GM23338 (cell line): ENCODE data around the gene OR2V2. TPM values are rescaled to one million over a fixed set of nuclear protein-coding genes. Genes with fewer than 3 reads are reported as not detected.

Experiments
- ATAC-seq: fragments of 200-7000 bp; cut with Tn5 transposase; 3 replicates; pipeline ENCODE4 v1.9.1; 2020
- DNase-seq: peaks from one replicate; pipeline ENCODE4 v3.0.0-alpha.2; 2015; ENCODE audit warnings: low spot score
- H2AFZ ChIP-seq: fragments of 200-600 bp; sonication (generic); 2 replicates; pipeline ENCODE4 v1.8.0; 2016; ENCODE audit warnings: antibody characterized with exemption, mild to moderate bottlenecking, moderate library complexity
- H3F3A ChIP-seq: fragments of 200-600 bp; sonication (generic); replicated peaks from 2 replicates; pipeline ENCODE4 v1.8.0; 2017; ENCODE audit warnings: antibody characterized with exemption, mixed run types, low read depth
- H3K27ac ChIP-seq: fragments of 200-600 bp; sonication (generic); 2 replicates; pipeline ENCODE4 v1.6.1; 2016; ENCODE audit warnings: low read depth
- H3K27me3 ChIP-seq: fragments of 200-600 bp; sonication (generic); 2 replicates; pipeline ENCODE4 v1.8.0; 2016; ENCODE audit warnings: mild to moderate bottlenecking, mixed run types, moderate library complexity; ENCODE audit not compliant: insufficient read depth
- H3K36me3 ChIP-seq: fragments of 200-600 bp; sonication (generic); 2 replicates; pipeline ENCODE4 v1.8.0; 2016; ENCODE audit warnings: mild to moderate bottlenecking; ENCODE audit not compliant: insufficient read depth
- H3K4me1 ChIP-seq: fragments of 200-600 bp; sonication (generic); 2 replicates; pipeline ENCODE4 v1.8.0; 2016; ENCODE audit warnings: mild to moderate bottlenecking, moderate library complexity; ENCODE audit not compliant: insufficient read depth
- H3K4me2 ChIP-seq: fragments of 200-600 bp; sonication (generic); 2 replicates; pipeline ENCODE4 v1.7.1; 2017; ENCODE audit warnings: mixed run types
- H3K4me3 ChIP-seq: fragments of 200-600 bp; sonication (generic); 2 replicates; pipeline ENCODE4 v1.6.1; 2016; ENCODE audit warnings: mixed run types
- H3K79me2 ChIP-seq: fragments of 200-600 bp; sonication (generic); replicated peaks from 2 replicates; pipeline ENCODE4 v1.8.0; 2017; ENCODE audit warnings: mild to moderate bottlenecking; ENCODE audit not compliant: insufficient read depth
- H3K9me2 ChIP-seq: fragments of 200-600 bp; sonication (generic); 2 replicates; pipeline ENCODE4 v1.8.0; 2017; ENCODE audit not compliant: insufficient read depth
- H4K20me1 ChIP-seq: fragments of 200-600 bp; sonication (generic); replicated peaks from 2 replicates; pipeline ENCODE4 v1.8.0; 2017; ENCODE audit warnings: mild to moderate bottlenecking; ENCODE audit not compliant: insufficient read depth
- H3K27ac Mint-ChIP-seq: 2 replicates; pipeline ENCODE4 v1.8.0; 2020; ENCODE audit warnings: inconsistent platforms, mild to moderate bottlenecking, moderate library complexity, mixed read lengths
- H3K27me3 Mint-ChIP-seq: 3 replicates; pipeline ENCODE4 v1.8.0; 2022; ENCODE audit warnings: low read depth, mild to moderate bottlenecking, moderate library complexity, mixed read lengths, inconsistent platforms; ENCODE audit not compliant: insufficient read depth, poor library complexity
- H3K36me3 Mint-ChIP-seq: 3 replicates; pipeline ENCODE4 v1.8.0; 2021; ENCODE audit warnings: low read depth, mild to moderate bottlenecking, inconsistent platforms, moderate library complexity, mixed read lengths
- H3K4me1 Mint-ChIP-seq: 3 replicates; pipeline ENCODE4 v1.8.0; 2020; ENCODE audit warnings: mild to moderate bottlenecking, inconsistent platforms, mixed read lengths
- H3K4me3 Mint-ChIP-seq: 3 replicates; pipeline ENCODE4 v1.8.0; 2021; ENCODE audit warnings: moderate library complexity, mild to moderate bottlenecking, inconsistent platforms, mixed read lengths
- H3K9me3 Mint-ChIP-seq: 3 replicates; pipeline ENCODE4 v1.8.0; 2020; ENCODE audit warnings: moderate library complexity, mild to moderate bottlenecking, inconsistent platforms, mixed read lengths
- CREB1 ChIP-seq: fragments of 250-450 bp; sonication (Bioruptor Pico); IDR thresholded peaks from 2 replicates; pipeline ENCODE4 v1.5.0; 2020; ENCODE audit warnings: low read depth, mild to moderate bottlenecking, moderate library complexity
- EZH2 ChIP-seq: fragments of 200-600 bp; sonication (generic); IDR thresholded peaks from one replicate; pipeline ENCODE4 v1.8.0; 2017; ENCODE audit warnings: antibody characterized with exemption, mild to moderate bottlenecking, low read depth; ENCODE audit not compliant: unreplicated experiment
- JUNB ChIP-seq: IDR thresholded peaks from one replicate; pipeline ENCODE4 v1.6.1; 2016; ENCODE audit warnings: antibody characterized with exemption; ENCODE audit not compliant: unreplicated experiment
- NANOG ChIP-seq: IDR thresholded peaks from 2 replicates; pipeline ENCODE4 v1.6.1; 2016; ENCODE audit warnings: antibody characterized with exemption, borderline replicate concordance
- POLR2AphosphoS5 ChIP-seq: IDR thresholded peaks from 2 replicates; pipeline ENCODE4 v1.6.1; 2016; ENCODE audit warnings: antibody characterized with exemption, low read depth
- STAT1 ChIP-seq: IDR thresholded peaks from one replicate; pipeline ENCODE4 v1.6.1; 2016; ENCODE audit warnings: antibody characterized with exemption; ENCODE audit not compliant: unreplicated experiment
- ZNF331 ChIP-seq: fragments of 250-450 bp; sonication (Bioruptor Pico); IDR thresholded peaks from 2 replicates; pipeline ENCODE4 v1.5.0; 2020; ENCODE audit warnings: low read depth, mild to moderate bottlenecking, moderate library complexity
- polyA plus RNA-seq: library from polyadenylated mRNA; unstranded; fragments of >200 nt; fragmentation: Nextera tagmentation; extraction: Ambion mirVana; gene quantifications from 2 replicates; pipeline ENCODE4 v1.2.1, GENCODE V29; 2016
- total RNA-seq: library from RNA; depleted of rRNA; stranded (reverse); fragments of >200 nt; shearing (Covaris generic); gene quantifications from 2 replicates; pipeline ENCODE4 v1.2.3, GENCODE V29; 2014
- TF ChIP-seq, protein P1 (sequence below): fragments of 250-450 bp; sonication (Bioruptor Pico); IDR thresholded peaks from 2 replicates; pipeline ENCODE4 v1.5.0; 2020; ENCODE audit warnings: mild to moderate bottlenecking, moderate library complexity
- TF ChIP-seq, protein P2 (sequence below): IDR thresholded peaks from 2 replicates; pipeline ENCODE4 v1.6.1; 2016; ENCODE audit warnings: antibody characterized with exemption
- TF ChIP-seq, protein P3 (sequence below), 2 experiments: fragments of 200-600 bp in 1 of 2; sonication (generic) in 1 of 2; conservative IDR thresholded peaks; 2 replicates each; pipeline versions ENCODE4 v1.5.1 to v1.6.1; 2016 to 2017; ENCODE audit warnings: antibody characterized with exemption in 2 of 2, low read depth in 2 of 2, mild to moderate bottlenecking in 2 of 2, moderate library complexity in 1 of 2

The OR2V2 gene
- total and polyA plus RNA-seq, 2 experiments from 2014 or later: not detected

DNA sequence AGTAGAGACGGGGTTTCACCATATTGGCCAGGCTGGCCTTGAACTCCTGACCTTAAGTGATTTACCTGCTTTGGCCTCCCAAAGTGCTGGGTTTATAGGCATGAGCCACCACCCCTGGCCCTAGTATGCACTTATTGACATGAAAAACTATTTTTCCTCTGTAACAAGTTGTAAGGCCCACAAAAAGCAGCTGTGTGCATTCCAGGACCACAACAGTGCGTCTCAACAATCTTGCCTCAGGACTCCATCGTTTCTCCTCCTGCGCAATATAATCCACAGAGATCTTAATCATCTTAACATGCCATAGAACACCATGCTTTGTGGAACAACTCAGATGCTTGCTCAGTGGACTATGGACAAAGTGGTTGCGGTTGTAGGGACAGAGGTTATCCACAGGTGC, 26.6 kb upstream of the OR2V2 start:
- no peak overlapping the region for H3K4me2 ChIP-seq
- peaks cover 12% of the 10 kb centered on the region for H3K27me3 Mint-ChIP-seq

More for the DNA sequence above, 26.6 kb upstream of the OR2V2 start:
- Histone ChIP-seq H3K36me3 (no peaks in the 10 kb centered on the region), H3K9me2 (peaks cover 3% of the 10 kb centered on the region; the same call in 1 of the 2 replicates), H3F3A (no peaks in the 10 kb centered on the region), H3K27me3 (peaks cover 20% of the 10 kb centered on the region), H3K4me3 (no peak overlapping the region), H3K27ac (no peak overlapping the region), H3K79me2 (no peaks in the 10 kb centered on the region), H4K20me1 (no peaks in the 10 kb centered on the region), H2AFZ (no peak overlapping the region), H3K4me1 (peaks cover 11% of the 10 kb centered on the region; the same call in 1 of the 2 replicates)
- Mint-ChIP-seq H3K36me3 (no peaks in the 10 kb centered on the region; the same call in 2 of the 3 replicates), H3K4me3 (no peak overlapping the region), H3K4me1 (peaks cover 8% of the 10 kb centered on the region), H3K9me3 (no peaks in the 10 kb centered on the region), H3K27ac (no peak overlapping the region)
- TF ChIP-seq CREB1 (CRISPR knock-in tag) (no peak), ZNF331 (CRISPR knock-in tag) (no peak), NANOG (no peak), STAT1 (no peak), JUNB (no peak), EZH2 (no peak), POLR2AphosphoS5 (no peak)
- TF ChIP-seq, protein P1, sequence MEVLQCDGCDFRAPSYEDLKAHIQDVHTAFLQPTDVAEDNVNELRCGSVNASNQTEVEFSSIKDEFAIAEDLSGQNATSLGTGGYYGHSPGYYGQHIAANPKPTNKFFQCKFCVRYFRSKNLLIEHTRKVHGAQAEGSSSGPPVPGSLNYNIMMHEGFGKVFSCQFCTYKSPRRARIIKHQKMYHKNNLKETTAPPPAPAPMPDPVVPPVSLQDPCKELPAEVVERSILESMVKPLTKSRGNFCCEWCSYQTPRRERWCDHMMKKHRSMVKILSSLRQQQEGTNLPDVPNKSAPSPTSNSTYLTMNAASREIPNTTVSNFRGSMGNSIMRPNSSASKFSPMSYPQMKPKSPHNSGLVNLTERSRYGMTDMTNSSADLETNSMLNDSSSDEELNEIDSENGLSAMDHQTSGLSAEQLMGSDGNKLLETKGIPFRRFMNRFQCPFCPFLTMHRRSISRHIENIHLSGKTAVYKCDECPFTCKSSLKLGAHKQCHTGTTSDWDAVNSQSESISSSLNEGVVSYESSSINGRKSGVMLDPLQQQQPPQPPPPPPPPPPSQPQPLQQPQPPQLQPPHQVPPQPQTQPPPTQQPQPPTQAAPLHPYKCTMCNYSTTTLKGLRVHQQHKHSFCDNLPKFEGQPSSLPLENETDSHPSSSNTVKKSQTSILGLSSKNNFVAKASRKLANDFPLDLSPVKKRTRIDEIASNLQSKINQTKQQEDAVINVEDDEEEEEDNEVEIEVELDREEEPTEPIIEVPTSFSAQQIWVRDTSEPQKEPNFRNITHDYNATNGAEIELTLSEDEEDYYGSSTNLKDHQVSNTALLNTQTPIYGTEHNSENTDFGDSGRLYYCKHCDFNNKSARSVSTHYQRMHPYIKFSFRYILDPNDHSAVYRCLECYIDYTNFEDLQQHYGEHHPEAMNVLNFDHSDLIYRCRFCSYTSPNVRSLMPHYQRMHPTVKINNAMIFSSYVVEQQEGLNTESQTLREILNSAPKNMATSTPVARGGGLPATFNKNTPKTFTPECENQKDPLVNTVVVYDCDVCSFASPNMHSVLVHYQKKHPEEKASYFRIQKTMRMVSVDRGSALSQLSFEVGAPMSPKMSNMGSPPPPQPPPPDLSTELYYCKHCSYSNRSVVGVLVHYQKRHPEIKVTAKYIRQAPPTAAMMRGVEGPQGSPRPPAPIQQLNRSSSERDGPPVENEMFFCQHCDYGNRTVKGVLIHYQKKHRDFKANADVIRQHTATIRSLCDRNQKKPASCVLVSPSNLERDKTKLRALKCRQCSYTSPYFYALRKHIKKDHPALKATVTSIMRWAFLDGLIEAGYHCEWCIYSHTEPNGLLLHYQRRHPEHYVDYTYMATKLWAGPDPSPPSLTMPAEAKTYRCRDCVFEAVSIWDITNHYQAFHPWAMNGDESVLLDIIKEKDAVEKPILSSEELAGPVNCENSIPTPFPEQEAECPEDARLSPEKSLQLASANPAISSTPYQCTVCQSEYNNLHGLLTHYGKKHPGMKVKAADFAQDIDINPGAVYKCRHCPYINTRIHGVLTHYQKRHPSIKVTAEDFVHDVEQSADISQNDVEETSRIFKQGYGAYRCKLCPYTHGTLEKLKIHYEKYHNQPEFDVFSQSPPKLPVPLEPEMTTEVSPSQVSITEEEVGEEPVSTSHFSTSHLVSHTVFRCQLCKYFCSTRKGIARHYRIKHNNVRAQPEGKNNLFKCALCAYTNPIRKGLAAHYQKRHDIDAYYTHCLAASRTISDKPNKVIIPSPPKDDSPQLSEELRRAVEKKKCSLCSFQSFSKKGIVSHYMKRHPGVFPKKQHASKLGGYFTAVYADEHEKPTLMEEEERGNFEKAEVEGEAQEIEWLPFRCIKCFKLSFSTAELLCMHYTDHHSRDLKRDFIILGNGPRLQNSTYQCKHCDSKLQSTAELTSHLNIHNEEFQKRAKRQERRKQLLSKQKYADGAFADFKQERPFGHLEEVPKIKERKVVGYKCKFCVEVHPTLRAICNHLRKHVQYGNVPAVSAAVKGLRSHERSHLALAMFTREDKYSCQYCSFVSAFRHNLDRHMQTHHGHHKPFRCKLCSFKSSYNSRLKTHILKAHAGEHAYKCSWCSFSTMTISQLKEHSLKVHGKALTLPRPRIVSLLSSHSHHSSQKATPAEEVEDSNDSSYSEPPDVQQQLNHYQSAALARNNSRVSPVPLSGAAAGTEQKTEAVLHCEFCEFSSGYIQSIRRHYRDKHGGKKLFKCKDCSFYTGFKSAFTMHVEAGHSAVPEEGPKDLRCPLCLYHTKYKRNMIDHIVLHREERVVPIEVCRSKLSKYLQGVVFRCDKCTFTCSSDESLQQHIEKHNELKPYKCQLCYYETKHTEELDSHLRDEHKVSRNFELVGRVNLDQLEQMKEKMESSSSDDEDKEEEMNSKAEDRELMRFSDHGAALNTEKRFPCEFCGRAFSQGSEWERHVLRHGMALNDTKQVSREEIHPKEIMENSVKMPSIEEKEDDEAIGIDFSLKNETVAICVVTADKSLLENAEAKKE (CRISPR knock-in tag): no peak
- TF ChIP-seq, protein P2, sequence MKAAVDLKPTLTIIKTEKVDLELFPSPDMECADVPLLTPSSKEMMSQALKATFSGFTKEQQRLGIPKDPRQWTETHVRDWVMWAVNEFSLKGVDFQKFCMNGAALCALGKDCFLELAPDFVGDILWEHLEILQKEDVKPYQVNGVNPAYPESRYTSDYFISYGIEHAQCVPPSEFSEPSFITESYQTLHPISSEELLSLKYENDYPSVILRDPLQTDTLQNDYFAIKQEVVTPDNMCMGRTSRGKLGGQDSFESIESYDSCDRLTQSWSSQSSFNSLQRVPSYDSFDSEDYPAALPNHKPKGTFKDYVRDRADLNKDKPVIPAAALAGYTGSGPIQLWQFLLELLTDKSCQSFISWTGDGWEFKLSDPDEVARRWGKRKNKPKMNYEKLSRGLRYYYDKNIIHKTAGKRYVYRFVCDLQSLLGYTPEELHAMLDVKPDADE: no peak
- TF ChIP-seq, protein P3, sequence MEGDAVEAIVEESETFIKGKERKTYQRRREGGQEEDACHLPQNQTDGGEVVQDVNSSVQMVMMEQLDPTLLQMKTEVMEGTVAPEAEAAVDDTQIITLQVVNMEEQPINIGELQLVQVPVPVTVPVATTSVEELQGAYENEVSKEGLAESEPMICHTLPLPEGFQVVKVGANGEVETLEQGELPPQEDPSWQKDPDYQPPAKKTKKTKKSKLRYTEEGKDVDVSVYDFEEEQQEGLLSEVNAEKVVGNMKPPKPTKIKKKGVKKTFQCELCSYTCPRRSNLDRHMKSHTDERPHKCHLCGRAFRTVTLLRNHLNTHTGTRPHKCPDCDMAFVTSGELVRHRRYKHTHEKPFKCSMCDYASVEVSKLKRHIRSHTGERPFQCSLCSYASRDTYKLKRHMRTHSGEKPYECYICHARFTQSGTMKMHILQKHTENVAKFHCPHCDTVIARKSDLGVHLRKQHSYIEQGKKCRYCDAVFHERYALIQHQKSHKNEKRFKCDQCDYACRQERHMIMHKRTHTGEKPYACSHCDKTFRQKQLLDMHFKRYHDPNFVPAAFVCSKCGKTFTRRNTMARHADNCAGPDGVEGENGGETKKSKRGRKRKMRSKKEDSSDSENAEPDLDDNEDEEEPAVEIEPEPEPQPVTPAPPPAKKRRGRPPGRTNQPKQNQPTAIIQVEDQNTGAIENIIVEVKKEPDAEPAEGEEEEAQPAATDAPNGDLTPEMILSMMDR (conservative IDR thresholded peaks at IDR 0.05; ENCODE audit: low read depth in 2 of 2): no peak
- DNase-seq (no peak), ATAC-seq (no peak)
